SK-N-MC (cell line): ENCODE data around the gene REV1.
A peak's percentile ranks its signal among the peaks of the same experiment; 100 is the strongest.

Source experiments
- DNase-seq: peaks from one replicate; pipeline ENCODE4 v3.0.0-alpha.2; 2011; ENCODE audit warnings: low read depth, low spot score
- H3K27ac ChIP-seq: fragments of 200-600 bp; sonication (generic); 2 replicates; pipeline ENCODE4 v1.5.1; 2016; ENCODE audit warnings: mixed run types
- H3K36me3 ChIP-seq: fragments of 200-600 bp; sonication (generic); 2 replicates; pipeline ENCODE4 v1.6.1; 2017; ENCODE audit warnings: antibody characterized with exemption, low read length, mixed read lengths; ENCODE audit not compliant: insufficient read depth
- H3K4me3 ChIP-seq: fragments of 200-600 bp; sonication (generic); 2 replicates; pipeline ENCODE4 v1.5.1; 2016
- H3K9ac ChIP-seq: fragments of 200-600 bp; sonication (generic); 2 replicates; pipeline ENCODE4 v1.8.0; 2017; ENCODE audit warnings: mixed run types, mixed read lengths; ENCODE audit not compliant: insufficient read length
- H3K9me3 ChIP-seq: fragments of 200-600 bp; sonication (generic); 2 replicates; pipeline ENCODE4 v1.6.1; 2017; ENCODE audit warnings: low read depth, mild to moderate bottlenecking, antibody characterized with exemption, low read length, moderate library complexity, mixed read lengths
- EZH2 ChIP-seq: fragments of 200-600 bp; sonication (generic); IDR thresholded peaks from one replicate; pipeline ENCODE4 v1.6.1; 2017; ENCODE audit warnings: antibody characterized with exemption
- FOXP2 ChIP-seq: optimal IDR thresholded peaks from 2 replicates; pipeline ENCODE3; 2011; ENCODE audit warnings: mild to moderate bottlenecking, moderate library complexity; ENCODE audit not compliant: insufficient read depth; ENCODE audit errors: extremely low read length, control extremely low read depth
- POLR2AphosphoS5 ChIP-seq: IDR thresholded peaks from 2 replicates; pipeline ENCODE4 v1.6.1; 2012; ENCODE audit warnings: mild to moderate bottlenecking, low read depth, low read length, borderline replicate concordance

The REV1 gene

GRCh38 chr2:99489063-99489760 is 605 bp downstream of the REV1 start:
- H3K4me3 ChIP-seq = peak overlapping the region; percentile 98
- H3K9me3 ChIP-seq = no peaks in the 10 kb centered on the region
- TF ChIP-seq EZH2 = no peak
- no peak for TF ChIP-seq FOXP2
- TF ChIP-seq POLR2AphosphoS5 = no peak
- H3K27ac ChIP-seq = no peak overlapping the region
- DNase-seq = no peak
- peak overlapping the region; percentile 81 for H3K9ac ChIP-seq
- H3K36me3 ChIP-seq = no peaks in the 10 kb centered on the region

GRCh38 chr2:99488539-99489062 is 1.2 kb downstream of the REV1 start:
- TF ChIP-seq FOXP2 = no peak
- TF ChIP-seq EZH2 = no peak
- no peak for TF ChIP-seq POLR2AphosphoS5
- Histone ChIP-seq H3K36me3 (no peaks in the 10 kb centered on the region), H3K9ac (peak overlapping the region; percentile 81), H3K9me3 (no peaks in the 10 kb centered on the region), H3K27ac (no peak overlapping the region), H3K4me3 (peak overlapping the region; percentile 98)
- no peak for DNase-seq

GRCh38 chr2:99487906-99488305 is 1.9 kb downstream of the REV1 start:
- no peak for TF ChIP-seq EZH2
- TF ChIP-seq FOXP2 = no peak
- no peak for TF ChIP-seq POLR2AphosphoS5
- DNase-seq = no peak
- no peak overlapping the region for H3K27ac ChIP-seq
- no peaks in the 10 kb centered on the region for H3K9me3 ChIP-seq
- H3K36me3 ChIP-seq = no peaks in the 10 kb centered on the region
- H3K9ac ChIP-seq = no peak overlapping the region
- H3K4me3 ChIP-seq = no peak overlapping the region

- DNase-seq = no peak
- H3K9ac ChIP-seq = no peak overlapping the region
- no peaks in the 10 kb centered on the region for H3K9me3 ChIP-seq
- H3K36me3 ChIP-seq = peaks cover 6% of the 10 kb centered on the region; the same call in 1 of the 2 replicates
- no peak overlapping the region for H3K27ac ChIP-seq
- TF ChIP-seq POLR2AphosphoS5 (no peak), FOXP2 (no peak), EZH2 (no peak)
- H3K4me3 ChIP-seq = no peak overlapping the region
Measured at GRCh38 chr2:99485824-99486223, 4.0 kb downstream of the REV1 start.

DNA sequence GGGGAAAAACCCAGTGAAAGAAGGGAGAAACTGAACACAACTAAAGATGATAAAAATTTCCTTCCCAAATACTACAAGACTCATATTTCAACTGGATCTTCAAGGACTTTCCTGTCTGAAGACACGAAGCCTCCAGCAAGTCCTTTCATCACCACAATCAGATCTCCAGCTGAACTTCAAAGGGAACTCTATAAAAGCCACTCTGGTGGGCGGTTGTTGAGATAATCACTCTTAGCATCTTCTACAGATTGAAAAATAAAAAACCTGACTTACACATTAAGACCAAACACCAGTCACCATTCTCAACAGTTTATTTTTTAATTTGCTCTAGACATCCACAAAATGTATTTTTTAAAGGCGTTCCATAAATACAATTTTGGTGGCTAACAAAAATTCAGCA is 4.4 kb downstream of the REV1 start:
- Histone ChIP-seq H3K4me3 (no peak overlapping the region), H3K27ac (no peak overlapping the region), H3K9ac (no peak overlapping the region), H3K9me3 (no peaks in the 10 kb centered on the region), H3K36me3 (peaks cover 6% of the 10 kb centered on the region; the same call in 1 of the 2 replicates)
- TF ChIP-seq FOXP2 = no peak
- no peak; the same call in 1 of the 2 replicates for TF ChIP-seq POLR2AphosphoS5
- no peak for TF ChIP-seq EZH2
- DNase-seq = no peak

- TF ChIP-seq EZH2 = no peak
- TF ChIP-seq POLR2AphosphoS5 = no peak
- no peak for TF ChIP-seq FOXP2
- no peak for DNase-seq
- no peak overlapping the region for H3K4me3 ChIP-seq
- peaks cover 6% of the 10 kb centered on the region; the same call in 1 of the 2 replicates for H3K36me3 ChIP-seq
- no peaks in the 10 kb centered on the region for H3K9me3 ChIP-seq
- no peak overlapping the region for H3K27ac ChIP-seq
- H3K9ac ChIP-seq = no peak overlapping the region
Measured at GRCh38 chr2:99484205-99484604, 5.6 kb downstream of the REV1 start.

GRCh38 chr2:99481941-99482340 is 7.9 kb downstream of the REV1 start:
- Histone ChIP-seq H3K9ac (no peak overlapping the region), H3K4me3 (no peak overlapping the region), H3K36me3 (peaks cover 6% of the 10 kb centered on the region; the same call in 1 of the 2 replicates), H3K27ac (no peak overlapping the region), H3K9me3 (no peaks in the 10 kb centered on the region)
- TF ChIP-seq EZH2 = no peak
- no peak for TF ChIP-seq FOXP2
- TF ChIP-seq POLR2AphosphoS5 = no peak
- DNase-seq = no peak

- peaks cover 6% of the 10 kb centered on the region; the same call in 1 of the 2 replicates for H3K36me3 ChIP-seq
- TF ChIP-seq FOXP2 (no peak), POLR2AphosphoS5 (no peak), EZH2 (no peak)
- DNase-seq = no peak
Measured at GRCh38 chr2:99481527-99481926, 8.3 kb downstream of the REV1 start.

More at GRCh38 chr2:99481527-99481926, 8.3 kb downstream of the REV1 start:
- Histone ChIP-seq H3K9me3 (no peaks in the 10 kb centered on the region), H3K27ac (no peak overlapping the region), H3K9ac (no peak overlapping the region), H3K4me3 (no peak overlapping the region)
